ENCODE data around the gene PWWP2B.

The PWWP2B gene

DNA sequence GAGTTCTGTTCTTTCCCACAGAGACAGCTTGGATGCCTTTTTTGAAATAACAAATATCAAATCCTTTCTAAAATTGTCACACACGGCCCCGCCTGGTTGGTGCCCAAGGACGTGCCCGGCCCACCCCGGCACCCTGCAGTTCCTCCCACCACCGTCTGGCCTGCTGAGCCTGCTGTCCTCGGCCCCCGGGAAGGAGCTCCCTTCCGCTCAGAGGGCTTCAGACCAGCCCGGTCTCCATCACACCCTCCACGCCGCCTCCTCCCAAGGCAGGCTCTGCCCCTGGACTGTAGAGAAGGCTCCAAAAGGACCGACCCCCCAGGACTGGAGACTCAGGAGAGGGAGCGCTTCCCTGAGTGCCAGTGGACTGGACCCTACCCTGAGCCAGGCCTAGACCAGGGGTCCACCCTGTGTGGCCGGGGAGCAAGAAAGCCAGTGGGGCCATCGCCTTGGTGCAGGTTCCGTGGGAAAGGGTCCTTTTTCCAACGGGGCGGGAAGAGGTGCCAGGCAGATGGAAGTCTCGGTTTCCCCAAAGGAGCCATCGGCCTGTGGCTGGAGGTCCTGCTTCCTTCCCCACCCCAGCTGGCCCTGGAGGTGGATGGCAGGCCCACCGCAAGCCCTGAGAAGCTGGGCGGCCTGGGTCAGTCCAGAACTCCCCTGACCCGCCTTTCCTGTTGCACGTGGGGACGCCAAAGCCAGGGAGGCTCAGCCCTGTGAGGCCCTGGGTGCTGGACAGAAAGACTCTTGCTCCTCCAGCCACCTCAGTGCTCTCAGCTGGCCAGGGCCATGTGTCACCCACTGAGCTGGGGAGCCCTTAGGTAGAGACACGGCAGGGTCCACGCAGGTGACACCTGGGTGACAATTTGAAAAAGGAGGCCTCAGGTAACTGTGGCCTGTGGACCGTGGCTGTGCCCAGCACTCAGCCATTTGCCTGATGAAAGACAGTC is 69.8 kb downstream of the PWWP2B start:
- no peak for DNase-seq (ENCODE audit: low read depth in 4 of 4, low spot score in 1 of 4)
